Duodenal mucosa (tissue), 2 donors: ENCODE measurements around the gene MEGF6.
A peak's percentile ranks its signal among the peaks of the same experiment; 100 is the strongest.

Experiments
- H3K27ac ChIP-seq: one replicate; pipeline ENCODE4 v1.7.0; 2013; ENCODE audit warnings: low read depth, low read length
- H3K27me3 ChIP-seq, 2 donors: one replicate each; pipeline ENCODE4 v1.7.0; 2013; ENCODE audit warnings: low read length in 2 of 2, control low read depth in 1 of 2; ENCODE audit not compliant: insufficient read depth in 2 of 2, control insufficient read depth in 1 of 2
- H3K36me3 ChIP-seq, 2 donors: one replicate each; pipeline ENCODE4 v1.7.0; 2013; ENCODE audit warnings: low read length in 2 of 2, control low read depth in 1 of 2; ENCODE audit not compliant: insufficient read depth in 2 of 2, control insufficient read depth in 1 of 2
- H3K4me1 ChIP-seq, 2 donors: one replicate each; pipeline ENCODE4 v1.7.0; 2013; ENCODE audit warnings: low read length in 2 of 2, control low read depth in 1 of 2; ENCODE audit not compliant: insufficient read depth in 2 of 2, control insufficient read depth in 1 of 2
- H3K4me3 ChIP-seq, 2 donors: one replicate each; pipeline ENCODE4 v1.7.0; 2013; ENCODE audit warnings: low read length in 2 of 2, low read depth in 1 of 2
- H3K9ac ChIP-seq, 2 donors: one replicate each; pipeline ENCODE4 v1.7.0; 2013; ENCODE audit warnings: low read length in 2 of 2, low read depth in 1 of 2
- H3K9me3 ChIP-seq, 2 donors: one replicate each; pipeline ENCODE4 v1.7.0; 2013; ENCODE audit warnings: low read length in 2 of 2, control low read depth in 1 of 2; ENCODE audit not compliant: control insufficient read depth in 1 of 2

The MEGF6 gene

DNA sequence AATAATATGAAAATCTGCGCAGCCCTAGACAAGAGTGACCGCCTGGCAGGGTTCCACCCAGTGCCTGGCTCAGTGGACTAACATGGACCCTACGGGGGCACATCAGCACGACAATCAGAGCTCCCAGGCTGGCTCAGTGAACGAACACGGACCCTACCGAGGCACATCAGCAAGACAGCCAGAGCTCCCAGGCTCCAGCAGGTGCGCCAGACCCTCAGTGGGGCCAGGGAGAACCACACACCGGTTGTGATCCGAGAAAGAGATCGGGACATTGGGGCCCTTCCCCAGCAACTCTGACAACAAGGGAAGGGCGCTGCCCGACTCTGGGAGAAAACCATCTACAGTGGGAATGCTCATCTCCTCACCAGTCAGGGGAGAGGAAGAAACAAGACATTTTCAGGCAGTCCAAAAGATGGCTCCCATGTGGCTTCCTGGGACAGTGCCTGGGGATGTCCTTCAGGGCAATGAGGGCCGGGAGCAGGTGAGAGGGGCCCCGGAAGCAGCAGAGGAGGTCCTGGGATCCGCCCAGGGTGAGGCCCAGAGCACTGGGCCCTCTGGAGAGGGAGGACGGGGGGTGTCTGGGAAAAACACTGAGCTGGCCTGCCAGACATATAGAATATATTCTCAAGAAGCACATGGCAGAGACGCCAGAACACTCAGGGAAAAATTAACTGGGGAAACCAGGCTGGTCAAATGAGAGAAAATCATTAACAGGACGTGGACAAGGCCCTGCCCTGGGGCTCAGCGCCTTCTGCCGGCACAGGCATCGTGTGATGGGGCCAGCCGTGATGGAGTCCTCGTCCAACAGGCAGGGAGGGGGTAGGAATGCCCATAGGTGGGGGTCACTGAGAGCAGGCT lies 152.0 kb downstream of the MEGF6 start:
- Histone ChIP-seq H3K9ac (peak overlapping the region; percentile 57 to 71), H3K27me3 (no peaks in the 10 kb centered on the region), H3K4me1 (peaks cover 57 to 59% of the 10 kb centered on the region in 2 donors), H3K27ac (peak overlapping the region; percentile 75), H3K9me3 (no peaks in the 10 kb centered on the region), H3K4me3 (peak overlapping the region in 1 of 2 donors; percentile 17), H3K36me3 (peaks cover 0 to 20% of the 10 kb centered on the region in 2 donors)

DNA sequence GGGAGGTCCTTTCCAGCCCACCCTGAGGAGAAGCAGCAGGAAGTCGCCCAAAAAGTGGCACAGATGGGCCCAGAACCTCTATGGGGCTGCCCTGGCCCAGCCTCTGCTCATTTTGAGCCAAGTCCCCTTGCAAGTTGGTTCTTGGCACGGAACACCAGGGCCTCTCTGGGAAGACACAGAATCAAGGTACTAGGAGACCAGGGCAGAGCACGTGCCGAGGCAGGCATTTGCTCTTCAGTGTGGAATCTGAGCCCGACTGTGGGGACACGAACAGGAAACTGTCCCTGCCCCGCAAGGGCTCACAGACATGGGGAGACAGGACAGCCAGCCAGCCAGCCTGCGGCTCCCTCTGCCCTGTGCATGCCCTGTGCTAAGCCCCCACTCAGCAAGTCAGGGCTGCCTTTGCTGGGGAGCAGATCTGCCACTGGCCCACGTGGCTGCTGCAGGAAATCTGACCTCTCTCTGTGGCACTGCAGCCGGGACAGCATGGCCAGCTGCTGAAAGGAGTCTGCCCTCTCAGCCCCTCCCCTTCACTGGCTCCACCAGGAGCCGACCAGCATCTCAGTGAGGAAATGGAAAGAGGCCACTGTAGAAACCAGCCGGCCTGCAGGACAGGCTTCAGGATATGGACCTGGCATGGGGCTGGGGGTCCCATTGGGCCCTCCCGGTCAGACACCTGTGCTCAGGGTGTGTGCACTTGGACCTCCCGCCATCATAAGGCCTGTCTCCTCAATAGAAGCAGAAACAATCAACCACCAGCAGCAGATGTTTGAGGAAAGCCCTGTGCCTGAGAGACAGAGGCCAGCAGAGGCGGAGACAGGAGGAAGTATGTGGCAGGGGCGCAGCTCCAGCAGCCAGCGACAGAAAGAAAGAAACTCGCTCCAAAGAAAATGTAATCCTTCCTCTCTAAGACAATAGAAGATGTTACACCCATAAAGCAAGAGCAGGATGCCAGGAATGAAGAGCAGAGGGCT lies 153.1 kb downstream of the MEGF6 start:
- Histone ChIP-seq H3K27me3 (peaks cover 4 to 6% of the 10 kb centered on the region in 2 donors), H3K9me3 (no peaks in the 10 kb centered on the region), H3K36me3 (peaks cover 0 to 9% of the 10 kb centered on the region in 2 donors), H3K27ac (peak overlapping the region; percentile 33), H3K9ac (peak overlapping the region; percentile 57 to 71), H3K4me1 (peaks cover 63 to 67% of the 10 kb centered on the region in 2 donors), H3K4me3 (no peak overlapping the region)

DNA sequence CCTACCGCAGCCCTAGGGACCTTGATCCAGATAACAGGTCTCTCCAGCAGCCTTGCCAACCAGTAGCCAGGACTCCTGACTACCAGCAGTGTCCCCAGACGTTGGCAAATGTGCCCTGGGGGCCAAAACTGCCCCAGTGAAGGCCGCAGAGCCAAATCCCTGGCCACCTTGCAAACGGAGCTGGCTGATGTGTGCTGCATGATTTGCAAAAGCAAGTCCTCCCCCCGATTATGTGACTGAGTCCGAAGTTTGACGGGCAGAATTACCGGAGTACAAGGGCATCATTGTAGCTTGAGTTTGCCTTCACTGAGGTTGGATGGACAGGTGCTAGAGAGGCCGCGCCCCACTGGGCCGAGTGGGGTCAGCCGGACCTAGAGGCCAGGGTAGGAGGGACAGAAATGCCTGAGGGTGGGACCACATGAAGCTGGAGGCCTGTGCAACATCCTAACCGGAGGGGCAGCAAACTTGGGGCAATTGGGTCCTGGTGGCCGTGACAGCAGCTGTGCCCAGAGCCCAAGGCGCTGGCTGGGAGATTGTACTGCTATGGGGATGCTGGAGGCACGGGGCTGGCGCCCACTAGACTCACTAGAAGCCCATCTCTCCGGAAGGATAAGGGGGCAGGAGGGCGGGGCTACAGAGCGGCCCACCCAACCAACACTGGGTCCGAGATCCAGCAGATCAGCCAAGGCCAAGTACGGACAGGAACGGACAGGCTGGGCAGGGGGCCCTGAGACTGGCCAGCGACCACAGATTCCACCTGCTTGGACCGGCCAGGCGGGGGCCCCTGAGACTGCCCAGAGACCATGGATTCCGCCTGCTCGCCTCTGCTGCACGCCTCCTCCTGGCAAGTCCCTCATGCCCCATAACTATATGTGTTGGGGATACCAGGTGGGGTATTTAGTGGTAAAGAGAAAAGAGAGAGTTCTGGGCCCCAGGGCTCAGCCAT lies 154.1 kb downstream of the MEGF6 start:
- H3K9me3 ChIP-seq, result no peaks in the 10 kb centered on the region
- peak overlapping the region; percentile 57 to 71 for H3K9ac ChIP-seq
- H3K36me3 ChIP-seq, result peaks cover 0 to 1% of the 10 kb centered on the region in 2 donors
- peak overlapping the region; percentile 53 for H3K27ac ChIP-seq
- H3K4me1 ChIP-seq, result peaks cover 63 to 67% of the 10 kb centered on the region in 2 donors
- peaks cover 7 to 13% of the 10 kb centered on the region in 2 donors for H3K27me3 ChIP-seq
- H3K4me3 ChIP-seq, result peak overlapping the region; percentile 70 to 76

DNA sequence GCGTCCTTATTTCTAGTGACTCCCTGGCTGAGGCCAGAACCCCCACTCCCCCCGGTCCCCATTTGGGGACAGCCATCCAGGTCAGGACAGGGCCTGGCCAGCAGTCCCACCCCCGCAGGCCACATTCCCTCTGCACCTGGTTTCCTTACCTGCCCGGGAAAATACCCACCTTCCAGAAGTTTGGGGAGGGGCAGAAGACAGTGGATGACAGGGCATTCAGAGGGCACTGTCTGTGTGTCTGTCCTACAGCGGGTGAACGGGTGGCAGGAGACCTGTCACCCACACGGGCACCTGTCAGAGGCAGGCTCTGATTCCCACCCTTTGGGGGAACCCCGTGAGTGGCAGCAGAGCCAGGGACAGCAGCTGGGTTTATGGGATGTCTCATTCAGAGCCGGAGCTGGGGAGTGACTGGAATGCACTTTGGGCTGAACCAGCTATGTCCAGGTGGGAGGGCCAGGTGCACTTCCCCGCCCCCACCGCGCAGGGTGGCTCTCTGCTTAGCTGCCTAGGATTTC lies 154.8 kb downstream of the MEGF6 start:
- H3K4me3 ChIP-seq, result peak overlapping the region; percentile 70 to 76
- peak overlapping the region; percentile 53 for H3K27ac ChIP-seq
- no peaks in the 10 kb centered on the region for H3K36me3 ChIP-seq
- H3K4me1 ChIP-seq, result peaks cover 62 to 67% of the 10 kb centered on the region in 2 donors
- H3K9ac ChIP-seq, result peak overlapping the region; percentile 57 to 71
- H3K9me3 ChIP-seq, result no peaks in the 10 kb centered on the region
- peaks cover 8 to 15% of the 10 kb centered on the region in 2 donors for H3K27me3 ChIP-seq

DNA sequence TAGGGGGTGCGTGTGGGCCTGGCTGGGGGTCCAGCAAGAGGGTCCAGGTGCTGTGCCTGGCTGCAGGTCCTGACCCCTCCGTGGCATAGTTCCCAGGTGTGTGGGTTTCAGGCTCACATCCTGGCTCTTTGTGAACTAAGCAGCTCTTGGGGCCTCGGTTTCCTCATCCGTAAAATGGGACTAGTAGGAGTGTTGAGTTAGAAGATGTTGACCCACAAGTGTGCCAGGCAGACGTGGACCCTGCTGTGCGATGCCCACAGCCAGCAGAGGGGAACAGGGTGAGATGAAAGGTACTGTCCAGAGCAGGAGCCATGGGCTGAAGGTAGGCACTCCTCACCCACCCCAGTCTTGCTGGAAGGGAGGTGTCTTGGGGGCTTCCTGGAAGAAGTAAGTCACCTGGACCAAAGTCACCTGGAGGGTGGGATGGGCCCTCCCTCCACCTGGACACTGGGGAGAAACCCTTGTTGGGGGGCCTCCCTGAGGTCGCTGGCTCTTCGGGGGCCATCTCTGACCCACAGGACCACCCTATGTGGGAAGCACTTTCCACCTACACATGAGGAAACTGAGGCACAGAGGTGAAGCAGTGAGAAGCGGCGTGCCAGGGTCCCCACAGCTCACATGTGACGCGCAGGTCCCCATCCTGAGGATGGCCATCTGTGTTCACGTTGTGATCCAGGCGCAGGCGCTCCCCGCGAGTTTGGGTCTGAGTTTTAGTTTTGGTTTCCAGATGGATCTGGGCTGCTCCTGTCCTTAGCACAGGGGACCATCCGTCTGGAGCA lies 155.4 kb downstream of the MEGF6 start:
- Histone ChIP-seq H3K27ac (peak overlapping the region; percentile 85), H3K4me3 (peak overlapping the region; percentile 70 to 76), H3K9ac (peak overlapping the region; percentile 57 to 83), H3K9me3 (no peaks in the 10 kb centered on the region), H3K27me3 (peaks cover 8 to 17% of the 10 kb centered on the region in 2 donors), H3K4me1 (peaks cover 55 to 63% of the 10 kb centered on the region in 2 donors), H3K36me3 (no peaks in the 10 kb centered on the region)

DNA sequence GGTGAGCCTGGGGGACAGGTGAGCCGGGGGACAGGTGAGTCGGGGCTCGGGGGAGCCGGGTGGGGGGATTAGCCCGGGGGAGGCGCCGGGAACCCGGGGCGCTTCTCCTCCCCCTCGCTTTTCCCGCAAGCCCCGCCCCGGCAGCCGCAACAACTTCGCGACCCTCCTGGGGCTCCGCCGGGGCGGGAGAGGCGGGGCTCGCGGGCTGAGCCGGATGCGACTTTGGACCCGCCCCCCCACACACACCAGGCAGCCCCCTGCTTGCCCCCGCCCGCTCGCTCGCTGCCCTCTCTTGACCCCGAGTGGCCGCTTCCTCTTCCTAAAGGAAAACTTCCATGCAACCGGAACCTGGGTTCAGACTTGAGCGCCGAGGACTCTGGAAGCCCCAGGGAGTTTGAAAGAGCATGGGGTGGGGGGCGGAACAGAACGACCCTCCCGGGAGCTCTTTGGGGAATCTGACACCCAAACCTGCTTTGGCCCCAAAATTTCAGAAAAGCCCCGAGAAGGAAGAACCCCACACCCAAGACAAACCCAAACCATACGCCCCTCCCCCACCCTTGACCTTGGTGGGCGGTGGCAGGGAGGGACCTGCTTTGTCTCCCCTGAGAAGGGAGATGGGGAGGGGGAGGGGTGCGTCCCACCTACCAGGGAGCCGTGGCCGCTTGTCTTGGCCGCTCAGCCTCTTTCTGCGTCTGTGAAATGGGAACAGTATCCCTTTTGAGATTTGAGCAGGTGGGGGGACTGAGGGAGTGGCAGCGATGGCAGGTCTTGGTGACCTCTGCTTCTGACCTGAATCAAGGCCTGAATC lies 156.3 kb downstream of the MEGF6 start:
- H3K27ac ChIP-seq, result peak overlapping the region; percentile 85
- no peaks in the 10 kb centered on the region for H3K36me3 ChIP-seq
- peak overlapping the region; percentile 57 to 83 for H3K9ac ChIP-seq
- H3K4me3 ChIP-seq, result peak overlapping the region; percentile 70 to 76
- H3K4me1 ChIP-seq, result peaks cover 48 to 55% of the 10 kb centered on the region in 2 donors
- H3K9me3 ChIP-seq, result no peaks in the 10 kb centered on the region
- H3K27me3 ChIP-seq, result peaks cover 8 to 22% of the 10 kb centered on the region in 2 donors

DNA sequence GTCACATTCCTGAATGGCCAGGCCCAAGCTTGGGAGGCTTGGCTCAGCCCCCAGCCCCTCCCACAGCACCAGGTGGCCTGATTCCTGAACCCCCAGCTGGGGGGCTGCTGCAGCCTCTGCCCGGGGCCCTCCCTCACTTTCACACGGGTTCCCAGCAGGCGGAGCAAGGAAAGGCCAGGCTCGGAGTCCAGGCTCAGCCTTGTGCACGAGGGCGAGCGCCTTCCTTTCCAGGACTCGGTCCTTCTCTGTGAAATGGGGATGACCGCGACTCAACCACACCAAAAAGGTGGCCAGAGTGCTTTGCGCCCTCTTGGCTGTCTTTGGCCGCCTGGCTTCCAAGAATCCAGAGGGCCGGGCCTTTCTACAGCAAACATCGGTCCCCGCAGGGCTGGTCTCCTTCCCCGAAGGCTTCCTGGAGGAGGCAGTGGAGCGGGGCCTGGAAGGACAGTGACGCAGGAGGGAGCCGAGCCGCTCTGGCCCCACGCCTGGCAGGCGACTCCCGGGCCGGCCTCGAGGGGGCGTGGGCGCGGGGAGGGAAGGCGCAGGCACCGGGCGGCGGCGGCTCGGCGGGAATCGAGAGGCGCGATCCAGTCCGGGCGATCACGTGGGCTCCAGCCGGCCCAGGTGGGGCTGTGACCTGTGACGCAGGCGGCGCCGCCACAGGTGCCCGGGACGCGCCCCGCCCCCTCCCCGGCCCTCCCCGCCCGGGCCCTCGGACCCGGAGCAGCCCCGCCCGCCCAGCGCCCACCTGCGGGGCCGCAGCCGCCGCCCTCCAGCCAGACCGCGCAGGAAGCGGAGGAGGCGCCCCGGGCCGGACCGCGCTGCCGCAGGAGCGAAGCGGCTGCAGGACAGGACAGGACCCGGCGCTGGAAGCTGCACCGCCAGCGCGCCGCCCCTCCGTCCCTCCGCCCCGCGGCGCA lies 157.2 kb downstream of the MEGF6 start, which contains the start of gene ARHGEF16:
Gene ARHGEF16 (plus strand): TSS at position 775 of the 920 bp plus-strand sequence. CDS start 8,420 bp downstream, outside the sequence.
- H3K27ac ChIP-seq, result peak within 1 kb of the TSS; percentile 85
- peaks cover 8 to 22% of the 10 kb centered on the region in 2 donors for H3K27me3 ChIP-seq
- peaks cover 40 to 48% of the 10 kb centered on the region in 2 donors for H3K4me1 ChIP-seq

More for the DNA sequence above, 157.2 kb downstream of the MEGF6 start, which contains the start of gene ARHGEF16:
- peak within 1 kb of the TSS; percentile 70 to 76 for H3K4me3 ChIP-seq
- H3K9ac ChIP-seq, result peak within 1 kb of the TSS; percentile 57 to 83
- H3K36me3 ChIP-seq, result no peaks in the 10 kb centered on the region
- no peaks in the 10 kb centered on the region for H3K9me3 ChIP-seq
